GM23338 (cell line): Measurements from ENCODE around the gene TCERG1L. TPM values are rescaled to one million over a fixed set of nuclear protein-coding genes. Genes with fewer than 3 reads are reported as not detected.

ENCODE experiments used
- ATAC-seq: fragments of 200-7000 bp; cut with Tn5 transposase; 3 replicates; pipeline ENCODE4 v1.9.1; 2020
- DNase-seq: peaks from one replicate; pipeline ENCODE4 v3.0.0-alpha.2; 2015; ENCODE audit warnings: low spot score
- H2AFZ ChIP-seq: fragments of 200-600 bp; sonication (generic); 2 replicates; pipeline ENCODE4 v1.8.0; 2016; ENCODE audit warnings: antibody characterized with exemption, mild to moderate bottlenecking, moderate library complexity
- H3F3A ChIP-seq: fragments of 200-600 bp; sonication (generic); replicated peaks from 2 replicates; pipeline ENCODE4 v1.8.0; 2017; ENCODE audit warnings: antibody characterized with exemption, mixed run types, low read depth
- H3K27ac ChIP-seq: fragments of 200-600 bp; sonication (generic); 2 replicates; pipeline ENCODE4 v1.6.1; 2016; ENCODE audit warnings: low read depth
- H3K27me3 ChIP-seq: fragments of 200-600 bp; sonication (generic); 2 replicates; pipeline ENCODE4 v1.8.0; 2016; ENCODE audit warnings: mild to moderate bottlenecking, mixed run types, moderate library complexity; ENCODE audit not compliant: insufficient read depth
- H3K36me3 ChIP-seq: fragments of 200-600 bp; sonication (generic); 2 replicates; pipeline ENCODE4 v1.8.0; 2016; ENCODE audit warnings: mild to moderate bottlenecking; ENCODE audit not compliant: insufficient read depth
- H3K4me1 ChIP-seq: fragments of 200-600 bp; sonication (generic); 2 replicates; pipeline ENCODE4 v1.8.0; 2016; ENCODE audit warnings: mild to moderate bottlenecking, moderate library complexity; ENCODE audit not compliant: insufficient read depth
- H3K4me2 ChIP-seq: fragments of 200-600 bp; sonication (generic); 2 replicates; pipeline ENCODE4 v1.7.1; 2017; ENCODE audit warnings: mixed run types
- H3K4me3 ChIP-seq: fragments of 200-600 bp; sonication (generic); 2 replicates; pipeline ENCODE4 v1.6.1; 2016; ENCODE audit warnings: mixed run types
- H3K79me2 ChIP-seq: fragments of 200-600 bp; sonication (generic); replicated peaks from 2 replicates; pipeline ENCODE4 v1.8.0; 2017; ENCODE audit warnings: mild to moderate bottlenecking; ENCODE audit not compliant: insufficient read depth
- H3K9me2 ChIP-seq: fragments of 200-600 bp; sonication (generic); 2 replicates; pipeline ENCODE4 v1.8.0; 2017; ENCODE audit not compliant: insufficient read depth
- H4K20me1 ChIP-seq: fragments of 200-600 bp; sonication (generic); replicated peaks from 2 replicates; pipeline ENCODE4 v1.8.0; 2017; ENCODE audit warnings: mild to moderate bottlenecking; ENCODE audit not compliant: insufficient read depth
- H3K27ac Mint-ChIP-seq: 2 replicates; pipeline ENCODE4 v1.8.0; 2020; ENCODE audit warnings: inconsistent platforms, mild to moderate bottlenecking, moderate library complexity, mixed read lengths
- H3K27me3 Mint-ChIP-seq: 3 replicates; pipeline ENCODE4 v1.8.0; 2022; ENCODE audit warnings: low read depth, mild to moderate bottlenecking, moderate library complexity, mixed read lengths, inconsistent platforms; ENCODE audit not compliant: insufficient read depth, poor library complexity
- H3K36me3 Mint-ChIP-seq: 3 replicates; pipeline ENCODE4 v1.8.0; 2021; ENCODE audit warnings: low read depth, mild to moderate bottlenecking, inconsistent platforms, moderate library complexity, mixed read lengths
- H3K4me1 Mint-ChIP-seq: 3 replicates; pipeline ENCODE4 v1.8.0; 2020; ENCODE audit warnings: mild to moderate bottlenecking, inconsistent platforms, mixed read lengths
- H3K4me3 Mint-ChIP-seq: 3 replicates; pipeline ENCODE4 v1.8.0; 2021; ENCODE audit warnings: moderate library complexity, mild to moderate bottlenecking, inconsistent platforms, mixed read lengths
- H3K9me3 Mint-ChIP-seq: 3 replicates; pipeline ENCODE4 v1.8.0; 2020; ENCODE audit warnings: moderate library complexity, mild to moderate bottlenecking, inconsistent platforms, mixed read lengths
- CREB1 ChIP-seq: fragments of 250-450 bp; sonication (Bioruptor Pico); IDR thresholded peaks from 2 replicates; pipeline ENCODE4 v1.5.0; 2020; ENCODE audit warnings: low read depth, mild to moderate bottlenecking, moderate library complexity
- CTCF ChIP-seq, 2 experiments: fragments of 200-600 bp in 1 of 2; sonication (generic) in 1 of 2; conservative IDR thresholded peaks; 2 replicates each; pipeline versions ENCODE4 v1.5.1 to v1.6.1; 2016 to 2017; ENCODE audit warnings: antibody characterized with exemption in 2 of 2, low read depth in 2 of 2, mild to moderate bottlenecking in 2 of 2, moderate library complexity in 1 of 2
- ETS1 ChIP-seq: IDR thresholded peaks from 2 replicates; pipeline ENCODE4 v1.6.1; 2016; ENCODE audit warnings: antibody characterized with exemption
- EZH2 ChIP-seq: fragments of 200-600 bp; sonication (generic); IDR thresholded peaks from one replicate; pipeline ENCODE4 v1.8.0; 2017; ENCODE audit warnings: antibody characterized with exemption, mild to moderate bottlenecking, low read depth; ENCODE audit not compliant: unreplicated experiment
- EZH2phosphoT487 ChIP-seq: fragments of 200-600 bp; sonication (generic); IDR thresholded peaks from one replicate; pipeline ENCODE4 v1.8.1; 2018; ENCODE audit warnings: antibody characterized with exemption; ENCODE audit not compliant: unreplicated experiment
- JUNB ChIP-seq: IDR thresholded peaks from one replicate; pipeline ENCODE4 v1.6.1; 2016; ENCODE audit warnings: antibody characterized with exemption; ENCODE audit not compliant: unreplicated experiment
- NANOG ChIP-seq: IDR thresholded peaks from 2 replicates; pipeline ENCODE4 v1.6.1; 2016; ENCODE audit warnings: antibody characterized with exemption, borderline replicate concordance
- POLR2AphosphoS5 ChIP-seq: IDR thresholded peaks from 2 replicates; pipeline ENCODE4 v1.6.1; 2016; ENCODE audit warnings: antibody characterized with exemption, low read depth
- REST ChIP-seq: IDR thresholded peaks from one replicate; pipeline ENCODE4 v1.6.1; 2018; ENCODE audit warnings: antibody characterized with exemption; ENCODE audit not compliant: unreplicated experiment
- STAT1 ChIP-seq: IDR thresholded peaks from one replicate; pipeline ENCODE4 v1.6.1; 2016; ENCODE audit warnings: antibody characterized with exemption; ENCODE audit not compliant: unreplicated experiment
- ZNF114 ChIP-seq: fragments of 250-450 bp; sonication (Bioruptor Pico); IDR thresholded peaks from 2 replicates; pipeline ENCODE4 v1.5.0; 2020; ENCODE audit warnings: mild to moderate bottlenecking, moderate library complexity
- ZNF331 ChIP-seq: fragments of 250-450 bp; sonication (Bioruptor Pico); IDR thresholded peaks from 2 replicates; pipeline ENCODE4 v1.5.0; 2020; ENCODE audit warnings: low read depth, mild to moderate bottlenecking, moderate library complexity
- polyA plus RNA-seq: library from polyadenylated mRNA; unstranded; fragments of >200 nt; fragmentation: Nextera tagmentation; extraction: Ambion mirVana; gene quantifications from 2 replicates; pipeline ENCODE4 v1.2.1, GENCODE V29; 2016
- total RNA-seq: library from RNA; depleted of rRNA; stranded (reverse); fragments of >200 nt; shearing (Covaris generic); gene quantifications from 2 replicates; pipeline ENCODE4 v1.2.3, GENCODE V29; 2014

Gene TCERG1L
- total and polyA plus RNA-seq, 2 experiments from 2014 or later: 3.9 to 5.5 TPM

GRCh38 chr10:131092386-131092785 lies 219.1 kb downstream of the TCERG1L start:
- Histone ChIP-seq H3K4me2 (no peak overlapping the region), H3K27ac (no peak overlapping the region), H3K4me1 (no peaks in the 10 kb centered on the region), H2AFZ (no peak overlapping the region), H3K36me3 (no peaks in the 10 kb centered on the region), H3K4me3 (no peak overlapping the region), H4K20me1 (no peaks in the 10 kb centered on the region), H3K9me2 (no peaks in the 10 kb centered on the region), H3K27me3 (no peaks in the 10 kb centered on the region), H3K79me2 (no peaks in the 10 kb centered on the region), H3F3A (no peaks in the 10 kb centered on the region)
- no peak overlapping the region for H3K4me3 Mint-ChIP-seq
- no peak for ATAC-seq
- no peak overlapping the region for H3K27ac Mint-ChIP-seq
- DNase-seq: no peak
- H3K9me3 Mint-ChIP-seq: peaks cover 69% of the 10 kb centered on the region
- H3K4me1 Mint-ChIP-seq: peaks cover 8% of the 10 kb centered on the region
- TF ChIP-seq EZH2phosphoT487 (no peak), EZH2 (no peak), JUNB (no peak), ZNF331 (no peak)
- H3K36me3 Mint-ChIP-seq: peaks cover 10% of the 10 kb centered on the region; the same call in 1 of the 3 replicates
- H3K27me3 Mint-ChIP-seq: peaks cover 11% of the 10 kb centered on the region

GRCh38 chr10:131091682-131092081 lies 219.8 kb downstream of the TCERG1L start:
- Mint-ChIP-seq H3K27ac (no peak overlapping the region), H3K36me3 (peaks cover 14% of the 10 kb centered on the region; the same call in 1 of the 3 replicates)
- DNase-seq: no peak
- TF ChIP-seq ZNF331 (no peak), REST (no peak), STAT1 (no peak), EZH2 (no peak), ZNF114 (CRISPR knock-in tag) (no peak), NANOG (no peak), CREB1 (no peak), ETS1 (no peak), CTCF (conservative IDR thresholded peaks at IDR 0.05; ENCODE audit: low read depth in 2 of 2) (no peak), EZH2phosphoT487 (no peak), POLR2AphosphoS5 (no peak)

More at GRCh38 chr10:131091682-131092081, 219.8 kb downstream of the TCERG1L start:
- H3K4me1 Mint-ChIP-seq: peaks cover 9% of the 10 kb centered on the region
- peaks cover 11% of the 10 kb centered on the region for H3K27me3 Mint-ChIP-seq
- no peaks in the 10 kb centered on the region for H3F3A ChIP-seq
- H3K27ac ChIP-seq: no peak overlapping the region
- no peak overlapping the region for H3K4me3 Mint-ChIP-seq
- H3K4me3 ChIP-seq: no peak overlapping the region
- H4K20me1 ChIP-seq: no peaks in the 10 kb centered on the region
- no peaks in the 10 kb centered on the region for H3K4me1 ChIP-seq
- peaks cover 76% of the 10 kb centered on the region for H3K9me3 Mint-ChIP-seq
- H3K9me2 ChIP-seq: no peaks in the 10 kb centered on the region
- no peaks in the 10 kb centered on the region for H3K27me3 ChIP-seq
- no peak overlapping the region for H3K4me2 ChIP-seq
- no peaks in the 10 kb centered on the region for H3K79me2 ChIP-seq
- no peak for ATAC-seq
- no peak overlapping the region for H2AFZ ChIP-seq
- no peaks in the 10 kb centered on the region for H3K36me3 ChIP-seq
